ENCODE results near the gene DMXL1.

DMXL1 gene

DNA sequence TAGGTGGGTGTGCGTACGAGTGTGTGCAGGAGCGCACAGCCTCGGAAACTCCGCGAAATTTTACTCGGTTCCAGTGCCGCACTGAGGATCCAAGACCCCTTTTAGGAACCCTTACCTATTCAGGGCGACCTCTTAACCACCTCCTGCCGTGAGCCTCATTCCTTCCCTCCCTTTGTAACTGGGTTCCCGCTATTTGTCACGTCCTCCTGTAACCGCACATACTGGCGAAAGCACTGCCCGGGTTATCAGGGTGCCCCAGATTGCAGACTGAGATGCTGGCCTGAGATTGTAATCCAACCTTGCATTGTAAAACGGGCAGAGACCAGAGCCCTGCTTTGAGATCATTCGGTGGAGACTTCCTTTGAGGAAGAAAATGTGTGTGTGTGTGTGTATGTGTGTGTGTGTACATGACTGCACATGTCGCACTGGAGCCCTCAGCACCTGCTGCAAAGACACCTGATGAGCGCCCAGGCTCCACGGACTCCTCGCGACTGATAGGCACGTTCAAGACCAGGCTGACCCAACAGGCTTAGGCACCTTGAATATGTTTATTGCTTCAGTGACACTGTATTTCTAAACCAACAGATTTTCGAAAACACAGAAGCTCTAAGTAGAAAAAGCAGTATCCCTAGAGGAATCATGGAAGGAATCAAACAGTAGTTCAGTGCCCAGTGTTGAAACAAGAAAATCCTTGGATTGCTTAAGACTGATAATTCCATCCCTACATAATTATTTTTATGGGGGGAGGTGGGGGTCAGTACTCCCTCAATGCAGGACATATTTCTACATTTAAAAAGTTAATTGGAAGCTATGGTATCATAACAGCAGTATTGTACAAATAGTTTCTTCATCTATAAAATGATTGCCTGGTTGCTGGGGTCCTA is 198.4 kb downstream of the DMXL1 start:
- DNase-seq (ENCODE audit: low spot score) = peak; percentile 58

DNA sequence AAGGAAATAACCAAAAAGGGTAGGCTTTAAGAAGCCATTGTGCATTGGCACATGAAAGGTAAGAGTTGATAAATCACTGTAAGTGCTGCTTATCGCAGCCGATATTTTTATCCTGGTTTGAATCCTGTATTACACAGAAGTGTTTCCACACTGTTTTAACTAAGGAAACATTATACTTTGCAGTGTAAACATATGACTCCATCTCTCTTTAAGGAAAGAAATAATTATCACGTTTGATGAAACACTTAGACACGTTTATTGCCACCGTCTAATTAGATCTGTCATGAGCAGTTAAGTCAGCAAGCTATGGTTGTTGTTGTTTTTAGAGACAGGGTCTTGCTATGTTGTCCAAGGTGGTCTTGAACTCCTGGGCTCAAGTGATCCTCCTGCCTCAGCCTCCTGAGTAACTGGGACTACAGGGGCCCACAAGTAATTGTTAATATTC is 199.3 kb downstream of the DMXL1 start:
- DNase-seq (ENCODE audit: low spot score) = no peak

DNA sequence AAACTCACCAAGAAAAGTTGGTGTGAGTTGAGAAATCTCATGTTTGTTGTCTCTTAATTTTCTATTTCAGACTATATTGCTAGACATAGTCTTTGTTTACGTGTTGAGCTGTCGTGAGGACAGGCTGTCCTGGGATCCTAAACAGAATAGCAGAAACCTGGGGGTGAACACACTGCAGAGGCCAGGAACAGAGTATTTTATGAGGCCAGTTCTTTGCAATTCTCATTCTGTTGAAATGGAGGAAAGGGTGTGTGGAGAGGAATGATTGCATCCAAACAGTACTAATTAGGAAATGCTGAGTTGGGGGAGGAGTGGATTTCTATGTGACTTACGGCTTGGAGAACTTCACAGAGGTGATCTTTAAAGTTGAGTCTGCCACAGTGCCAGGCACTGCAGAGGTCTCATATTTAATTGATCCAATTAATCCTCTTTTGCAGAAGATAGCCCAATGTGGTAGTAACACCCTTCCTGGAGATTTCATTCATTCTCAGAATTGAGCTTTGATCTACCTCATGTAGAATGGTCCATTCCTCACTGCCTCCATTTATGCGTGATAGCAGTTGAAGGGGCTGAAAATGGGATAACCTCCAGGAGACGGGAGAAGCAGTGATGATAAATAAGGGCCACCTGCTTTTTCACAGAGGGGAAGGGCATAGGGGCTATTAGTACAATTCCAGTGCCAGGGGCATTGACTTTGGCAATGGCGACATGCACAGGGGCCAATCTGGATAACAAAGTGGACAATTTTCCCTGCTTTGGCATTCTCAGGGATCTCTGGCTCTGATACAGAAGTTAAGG is 200.3 kb downstream of the DMXL1 start:
- DNase-seq (ENCODE audit: low spot score) = no peak

DNA sequence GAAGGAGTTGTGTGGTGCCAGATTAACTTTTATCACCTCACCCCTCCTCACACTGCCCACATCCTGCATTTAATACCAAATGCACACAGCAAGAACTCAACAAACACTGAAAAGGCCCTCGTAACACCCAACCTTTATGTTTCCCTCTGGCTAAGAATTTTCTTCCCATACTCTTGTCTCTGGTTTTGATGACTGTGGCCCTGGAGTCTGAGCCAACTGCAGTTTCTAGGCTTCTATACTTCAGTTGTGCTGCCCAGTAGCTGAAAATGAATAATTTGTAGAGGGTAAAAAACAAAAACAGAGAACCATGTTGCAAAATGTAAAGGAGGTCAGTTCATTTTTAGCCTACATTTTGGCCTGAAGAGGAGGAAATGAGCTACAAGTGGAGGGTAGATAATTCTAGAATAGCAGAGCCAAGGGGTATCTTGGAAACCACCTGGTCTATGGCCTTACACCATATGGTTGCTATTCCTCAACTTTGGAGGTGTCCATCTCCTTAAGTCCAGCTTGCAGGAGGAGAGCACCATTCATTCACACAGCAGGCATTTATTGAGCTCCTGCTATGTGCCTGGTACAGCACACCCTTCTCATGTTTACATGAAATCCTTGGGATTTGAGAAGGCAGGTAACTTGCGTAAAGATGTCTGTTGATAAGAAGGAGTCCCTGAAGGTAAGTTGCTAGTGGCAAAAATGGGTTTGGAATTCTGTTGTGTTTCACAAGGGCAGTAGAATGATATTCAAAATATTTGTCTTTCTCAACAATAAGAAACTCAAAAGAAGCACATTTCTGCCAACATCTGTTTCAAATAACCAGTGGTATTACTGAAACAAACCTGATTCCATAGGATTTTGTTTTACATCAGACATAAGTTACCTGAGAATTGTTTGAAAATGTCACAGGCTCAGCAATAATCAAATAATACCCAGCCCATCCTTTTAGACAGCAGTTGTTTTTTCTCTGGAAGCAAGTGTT is 201.2 kb downstream of the DMXL1 start:
- peak; percentile 40 for DNase-seq (ENCODE audit: low spot score)

DNA sequence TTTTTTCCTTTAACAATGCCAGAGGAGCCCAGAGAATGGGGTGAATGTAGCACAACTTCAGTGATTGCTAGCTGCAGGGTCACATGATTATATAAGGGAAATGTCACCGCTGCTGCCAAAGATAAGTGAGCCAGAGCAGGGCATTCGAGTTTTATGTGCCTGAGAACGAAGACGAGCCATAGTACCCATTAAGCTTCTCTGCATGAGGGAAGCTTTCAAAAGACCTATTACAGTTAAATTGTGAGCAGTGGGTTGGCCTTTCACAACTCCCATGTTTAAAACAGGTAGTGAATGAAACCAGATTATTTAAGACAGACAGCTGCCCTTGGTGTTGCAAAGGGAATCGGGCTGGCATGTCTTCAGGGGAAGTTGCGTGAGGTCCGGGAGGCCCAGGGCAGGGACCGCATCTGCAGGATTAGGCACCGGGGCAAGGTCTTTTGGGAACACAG is 202.5 kb downstream of the DMXL1 start:
- peak; percentile 44 for DNase-seq (ENCODE audit: low spot score)

DNA sequence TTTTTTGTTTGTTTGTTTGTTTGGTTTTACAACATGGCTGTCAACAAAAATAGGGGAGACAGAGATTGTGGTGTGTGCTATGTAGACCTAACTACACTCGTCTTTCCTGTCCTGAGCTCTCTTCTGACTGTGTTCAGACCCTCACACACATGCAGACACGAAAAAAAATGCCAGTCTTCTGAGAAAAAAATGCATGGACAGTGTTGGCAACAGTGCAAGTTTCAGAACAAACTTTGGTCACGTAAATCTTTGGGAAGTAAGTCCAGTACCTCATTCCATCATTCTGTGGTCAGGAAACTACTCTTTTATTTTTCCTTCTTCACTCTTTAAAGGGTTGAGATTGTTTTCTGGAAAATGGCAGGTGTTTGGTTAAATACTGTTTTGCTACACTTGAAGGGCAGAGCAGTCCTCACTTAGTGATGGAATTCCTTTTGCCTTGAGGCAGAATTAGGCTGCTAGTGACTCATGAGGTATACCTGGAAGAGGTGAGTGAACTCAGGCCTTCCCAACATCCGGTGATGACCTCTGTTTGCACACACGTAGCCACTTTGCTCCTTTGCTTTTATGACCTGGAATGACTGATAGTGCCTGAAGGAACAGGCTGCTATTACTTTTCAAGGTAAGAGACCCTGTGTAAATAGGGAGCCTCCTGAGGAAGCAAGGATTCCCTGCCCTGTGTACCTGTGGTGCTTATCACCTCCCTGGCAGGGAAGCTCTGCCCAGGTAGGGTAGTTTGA is 203.3 kb downstream of the DMXL1 start:
- DNase-seq (ENCODE audit: low spot score) = no peak

DNA sequence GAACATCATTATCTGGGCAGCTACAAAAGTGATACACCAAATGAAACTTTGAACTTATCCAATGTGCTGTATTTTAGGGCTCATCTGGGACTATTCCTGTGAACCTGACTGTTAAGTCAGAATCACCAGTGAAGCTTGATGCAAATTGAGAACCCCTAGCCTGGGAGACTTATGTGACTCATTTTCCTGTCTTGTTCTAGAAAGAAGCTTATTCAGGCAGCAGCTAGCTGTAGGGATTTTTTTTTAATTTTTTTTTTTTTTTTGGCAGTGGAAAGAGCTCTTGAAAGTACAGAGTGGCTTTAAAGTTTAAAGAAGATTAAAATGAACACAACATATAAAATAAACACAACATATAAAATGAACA is 203.9 kb downstream of the DMXL1 start:
- peak; percentile 74 for DNase-seq (ENCODE audit: low spot score)

DNA sequence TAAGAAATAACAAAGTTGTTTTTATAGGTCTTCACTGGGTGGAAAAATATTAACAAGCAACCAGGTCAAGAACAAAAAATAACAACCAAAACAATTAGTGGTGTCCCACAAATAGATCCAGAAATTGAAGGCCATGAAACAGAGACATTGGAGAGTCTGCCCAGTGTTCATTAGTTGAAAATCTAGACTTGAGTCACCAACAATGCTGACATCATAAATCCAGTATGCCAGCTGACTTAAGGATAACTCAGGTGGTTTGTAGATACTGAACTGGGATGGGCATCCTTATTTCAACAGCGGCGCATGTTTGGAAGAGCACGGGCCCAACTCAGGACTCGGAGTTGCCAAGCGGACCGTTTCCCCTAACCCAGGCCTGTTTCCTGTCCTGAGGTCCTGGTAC is 204.3 kb downstream of the DMXL1 start:
- DNase-seq (ENCODE audit: low spot score) = no peak

DNA sequence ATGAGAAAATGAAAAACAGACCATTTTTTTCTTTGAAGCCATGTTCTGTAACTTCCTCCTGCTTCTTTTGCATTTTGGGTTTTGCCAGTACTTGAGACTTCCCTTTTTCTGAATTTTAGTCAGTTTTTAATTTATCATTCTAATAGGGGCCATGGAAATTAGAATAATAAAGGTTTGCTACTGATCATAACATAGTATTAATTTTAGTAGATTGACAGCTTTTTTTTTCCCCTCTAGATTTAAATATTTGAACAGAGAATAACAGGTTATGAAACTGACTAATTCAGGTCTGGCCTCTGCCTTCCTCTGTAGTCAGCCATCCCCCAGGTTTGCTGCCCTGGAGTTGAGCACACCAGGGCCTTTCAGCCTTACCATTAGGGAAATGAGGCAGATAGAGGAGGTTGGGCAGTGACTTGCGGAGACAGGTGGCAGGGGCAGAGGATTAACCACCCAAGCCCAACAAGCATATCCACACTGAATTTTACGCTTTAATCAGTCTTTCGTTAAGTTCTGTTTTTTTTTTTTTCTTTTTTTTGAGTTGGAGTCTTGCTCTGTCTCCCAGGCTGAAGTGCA is 204.8 kb downstream of the DMXL1 start:
- no peak for DNase-seq (ENCODE audit: low spot score)

DNA sequence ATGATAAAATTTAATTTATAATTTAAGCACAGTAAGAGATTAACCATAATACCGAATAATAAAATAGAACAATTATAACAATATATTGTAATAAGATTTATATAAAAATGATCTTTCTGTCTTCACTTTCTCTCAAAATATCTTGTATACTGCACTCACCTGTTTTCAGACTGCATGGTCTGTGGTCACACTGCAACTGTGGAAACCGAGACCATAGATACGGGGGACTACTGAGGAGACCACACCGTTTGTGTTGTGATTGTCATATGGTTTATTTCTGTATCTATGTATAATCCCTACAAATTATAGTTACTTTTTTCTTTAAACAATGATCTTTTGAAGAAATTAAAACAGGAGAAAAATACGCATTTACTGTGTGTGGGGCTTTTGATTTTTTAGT is 206.1 kb downstream of the DMXL1 start:
- no peak for DNase-seq (ENCODE audit: low spot score)

DNA sequence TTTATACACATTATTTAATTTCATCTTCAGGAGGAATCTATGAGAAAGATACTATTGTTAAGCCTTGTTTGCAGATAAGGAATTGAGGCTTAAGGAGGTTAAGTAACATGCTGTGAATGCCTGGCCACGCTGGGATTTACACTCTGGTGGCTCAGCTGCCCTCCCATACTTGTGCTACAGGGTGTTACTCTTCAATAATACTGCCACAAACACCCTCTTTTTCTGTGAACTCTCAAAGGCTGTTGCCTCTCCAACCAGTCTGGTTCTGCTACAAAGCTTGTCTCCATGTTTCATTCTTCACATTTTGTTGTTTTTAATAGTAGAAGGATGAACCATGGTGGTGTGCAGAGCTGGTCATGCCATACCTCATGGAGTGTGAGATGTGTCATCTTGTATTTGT is 208.2 kb downstream of the DMXL1 start:
- DNase-seq (ENCODE audit: low spot score) = no peak

DNA sequence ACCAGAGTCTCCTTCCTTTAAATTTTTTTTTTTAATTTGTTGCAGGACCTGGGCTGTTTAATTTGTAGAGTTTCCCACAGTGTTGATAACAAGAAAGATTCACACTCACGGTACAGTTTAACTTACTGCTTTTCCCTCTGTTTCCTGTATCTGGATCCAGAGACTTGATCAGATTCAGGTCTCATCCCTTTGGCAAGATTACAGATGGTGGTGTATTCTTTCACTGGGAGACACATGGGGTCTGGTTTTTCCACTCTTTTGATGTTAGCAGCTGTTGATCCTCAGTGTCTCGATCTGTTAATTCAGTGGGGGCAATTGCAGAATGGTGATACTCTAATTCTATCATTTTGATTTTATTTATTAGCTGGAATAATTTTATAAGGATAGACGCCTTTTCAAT is 209.5 kb downstream of the DMXL1 start:
- no peak for DNase-seq (ENCODE audit: low spot score)

DNA sequence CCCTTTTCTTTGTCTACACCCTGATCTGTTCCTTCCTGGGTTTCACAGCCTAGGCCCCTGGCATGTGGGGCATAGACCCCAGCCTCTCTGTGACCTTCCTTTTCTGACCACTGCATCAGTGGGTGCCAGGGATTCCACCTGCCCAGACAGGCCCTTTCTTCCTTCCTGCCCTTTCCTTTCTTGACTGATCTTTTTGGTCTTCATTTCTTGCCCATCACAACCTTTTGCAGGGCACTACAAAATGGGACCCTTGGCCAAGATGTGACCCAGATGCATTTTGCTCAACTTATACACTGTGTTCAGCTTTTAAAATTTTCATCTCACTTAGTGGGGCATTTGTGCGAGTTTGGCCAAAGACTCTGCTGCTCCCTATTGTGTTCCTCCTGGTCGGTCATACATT is 211.7 kb downstream of the DMXL1 start:
- DNase-seq (ENCODE audit: low spot score) = no peak

DNA sequence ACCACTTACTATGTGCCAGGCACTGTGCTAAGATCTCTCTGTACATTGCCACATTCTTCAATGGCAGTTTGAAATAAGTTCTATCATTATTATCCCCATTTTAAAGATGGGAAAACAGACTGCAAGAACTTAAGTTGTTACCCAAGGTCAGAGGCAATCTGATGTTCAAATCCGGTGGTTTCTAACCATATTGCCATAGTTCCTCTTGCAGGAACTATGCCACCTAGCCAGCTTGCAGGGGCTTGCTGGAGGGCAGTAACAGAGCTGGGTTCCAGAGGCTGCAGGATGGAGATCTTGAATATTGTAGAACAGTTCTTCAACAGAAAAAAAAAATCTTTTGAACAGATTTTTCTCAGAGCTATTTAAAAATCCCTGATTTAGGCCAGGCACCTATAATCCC is 213.1 kb downstream of the DMXL1 start:
- no peak for DNase-seq (ENCODE audit: low spot score)

DNA sequence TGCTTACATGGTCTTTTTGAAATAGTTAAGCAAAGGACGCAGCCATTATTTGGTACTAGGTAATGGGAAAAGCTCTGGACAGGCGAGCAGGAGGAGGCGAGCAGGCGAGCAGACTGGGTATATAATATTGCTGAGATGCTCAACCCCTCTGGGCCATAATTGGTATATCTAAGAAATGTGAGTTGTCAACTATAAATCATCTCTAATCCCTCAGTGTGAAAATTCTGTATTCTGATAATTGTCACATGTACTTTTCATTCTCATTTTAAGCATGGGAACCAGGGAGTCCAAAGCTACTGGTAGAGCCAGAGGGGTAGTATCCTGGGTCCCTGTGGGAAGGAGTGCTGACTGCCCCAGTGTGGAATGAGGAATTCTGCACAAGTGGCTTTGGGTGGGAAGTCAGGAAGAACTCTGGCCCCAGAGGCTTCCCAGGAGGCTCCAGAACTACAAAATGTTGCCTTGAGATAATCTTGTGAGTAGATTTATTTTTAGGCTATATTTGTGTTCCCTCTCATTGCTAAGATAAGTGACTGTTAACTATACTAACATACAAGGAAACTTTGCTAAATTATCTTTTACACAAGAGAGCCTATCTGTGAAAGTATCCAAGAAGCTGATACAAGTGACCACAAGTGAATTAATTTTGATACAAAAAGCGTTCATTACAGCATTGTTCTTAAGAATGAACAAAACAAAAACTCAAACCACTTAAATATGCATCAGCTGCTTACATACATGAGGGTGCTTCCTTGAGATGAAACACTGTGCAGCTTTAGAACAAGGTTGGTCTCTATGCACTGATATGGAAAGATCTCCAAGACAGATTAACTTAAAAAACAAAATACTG is 214.4 kb downstream of the DMXL1 start:
- DNase-seq (ENCODE audit: low spot score) = no peak

DNA sequence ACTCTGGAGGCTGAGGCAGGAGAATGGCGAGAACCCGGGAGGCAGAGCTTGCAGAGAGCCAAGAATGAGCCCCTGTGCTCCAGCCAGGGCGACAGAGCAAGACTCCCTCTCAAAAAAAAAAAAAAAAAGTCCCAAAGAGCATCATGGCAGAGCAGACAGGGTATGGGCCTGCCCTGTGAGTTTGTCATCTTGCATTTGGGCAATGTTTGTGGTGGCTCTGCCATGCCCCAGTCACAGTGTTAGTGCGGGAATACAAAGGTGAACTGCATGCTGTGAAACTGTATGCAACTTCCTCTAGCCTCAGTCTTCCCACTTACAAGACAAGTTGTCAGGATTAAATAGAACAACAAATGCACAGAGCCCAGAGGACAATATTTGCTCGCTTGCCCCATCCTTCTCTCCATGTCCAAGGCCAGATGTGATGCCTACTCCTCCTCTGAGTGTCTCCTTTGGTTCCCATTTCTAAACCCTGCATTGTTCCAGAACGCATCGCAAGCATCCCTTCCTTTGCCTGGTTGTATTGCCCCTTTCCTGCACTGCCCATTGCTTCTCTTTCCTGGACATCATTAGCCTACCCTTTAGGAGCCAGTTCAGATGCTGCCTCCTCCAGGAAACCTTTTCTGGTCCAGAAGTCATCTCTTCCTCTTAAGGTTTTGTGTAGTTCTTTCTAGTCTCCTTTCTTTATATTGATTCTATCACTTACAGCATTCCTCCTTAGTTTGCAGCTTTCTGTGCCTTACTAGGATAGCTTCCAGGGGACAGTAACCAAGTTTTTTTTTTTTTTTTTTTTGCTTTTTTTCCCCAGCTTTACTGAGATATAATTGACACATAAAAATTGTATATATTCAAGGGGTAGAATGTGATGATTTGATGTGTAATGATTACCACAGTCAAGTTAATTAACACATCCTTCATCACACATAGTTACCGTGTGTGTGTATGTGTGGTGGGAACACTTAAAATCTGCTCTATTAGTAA is 215.9 kb downstream of the DMXL1 start:
- no peak for DNase-seq (ENCODE audit: low spot score)

DNA sequence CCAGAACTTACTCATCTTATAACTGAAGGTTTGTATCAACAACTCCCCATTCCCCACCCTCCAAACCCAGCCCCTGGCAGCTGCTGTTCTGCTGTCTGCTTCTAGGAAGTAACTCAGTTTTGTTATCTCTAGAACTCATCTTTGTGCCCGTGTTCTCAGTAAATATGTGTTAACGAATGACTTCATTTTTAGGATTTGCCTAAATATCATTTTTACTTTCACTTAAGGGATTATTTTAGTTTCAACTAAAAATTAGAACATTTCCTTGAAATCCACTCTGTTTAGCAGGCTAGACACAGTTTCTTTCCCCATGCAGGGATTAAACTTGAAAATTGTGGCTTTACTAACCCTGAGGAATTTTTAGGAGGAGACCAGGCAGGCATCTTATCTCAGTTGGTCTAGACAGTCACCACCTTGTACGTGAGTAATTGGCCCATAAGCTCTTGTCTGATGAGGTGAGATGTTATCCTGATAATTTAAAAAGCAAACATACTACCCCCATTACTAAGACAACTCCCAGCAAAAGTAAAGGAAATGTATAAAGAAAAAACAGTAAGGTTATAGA is 216.7 kb downstream of the DMXL1 start:
- DNase-seq (ENCODE audit: low spot score) = peak; percentile 59

DNA sequence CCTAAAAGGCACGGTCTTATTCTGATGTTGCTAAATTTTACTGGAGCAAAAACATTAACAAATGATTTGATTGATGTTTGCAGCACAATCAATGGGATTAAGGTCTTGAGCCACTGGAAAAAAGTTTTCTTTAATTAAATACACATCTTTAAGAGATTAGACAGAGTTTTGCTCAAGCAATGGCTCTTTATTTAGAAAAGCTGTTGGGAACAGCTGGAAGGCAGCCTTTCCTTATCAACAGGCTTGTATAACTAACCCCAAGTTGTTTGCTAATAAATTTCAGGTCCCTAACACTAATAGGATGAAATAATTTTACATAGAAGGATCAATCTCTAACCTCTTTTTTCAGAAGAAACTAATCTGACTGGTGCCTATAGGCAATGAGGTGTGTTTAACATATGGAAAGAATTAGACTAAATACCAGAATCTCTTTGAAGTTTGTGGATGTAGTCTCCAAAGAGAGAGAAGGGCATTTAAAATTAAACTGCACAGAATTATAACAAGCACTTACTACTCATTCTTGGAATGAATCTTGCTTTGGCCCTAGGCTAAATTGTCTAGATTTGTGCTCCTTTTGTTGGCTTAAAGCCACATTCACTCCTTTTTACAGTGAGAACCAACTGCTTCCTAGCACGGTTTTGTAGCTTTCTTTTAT is 217.6 kb downstream of the DMXL1 start:
- no peak for DNase-seq (ENCODE audit: low spot score)

Data from CD4-positive, alpha-beta T cell treated with Interleukin-6 at 100 ng/mL for 8 hours (primary cell).